HG03025 (cell line): ENCODE data around the gene OR51V1.
A peak's percentile ranks its signal among the peaks of the same experiment; 100 is the strongest.

ENCODE experiments used
- ATAC-seq: cut with Tn5 transposase; IDR thresholded peaks from one replicate; pipeline ENCODE4 v1.9.1; 2021; ENCODE audit warnings: mild to moderate bottlenecking, moderate library complexity; ENCODE audit not compliant: unreplicated experiment, low FRiP score

Gene OR51V1

GRCh38 chr11:5231111-5231510 is 30.6 kb upstream of the OR51V1 start:
- ATAC-seq, result no peak

GRCh38 chr11:5230266-5230665 is 29.8 kb upstream of the OR51V1 start:
- ATAC-seq, result no peak

GRCh38 chr11:5229796-5230195 is 29.3 kb upstream of the OR51V1 start:
- no peak for ATAC-seq

- no peak for ATAC-seq
Measured at GRCh38 chr11:5229356-5229755, 28.9 kb upstream of the OR51V1 start.

GRCh38 chr11:5228124-5228523 is 27.6 kb upstream of the OR51V1 start:
- no peak for ATAC-seq

GRCh38 chr11:5227681-5228080 is 27.2 kb upstream of the OR51V1 start:
- no peak for ATAC-seq

GRCh38 chr11:5226732-5227310 is 26.3 kb upstream of the OR51V1 start, which contains the start of gene HBB:
Gene HBB (minus strand): TSS chr11:5227071. CDS start chr11:5227021, 50 bp downstream.
- ATAC-seq, result no peak

GRCh38 chr11:5225480-5225871 is 25.0 kb upstream of the OR51V1 start:
- ATAC-seq, result no peak

- ATAC-seq, result no peak
Measured at GRCh38 chr11:5224538-5225479, 24.3 kb upstream of the OR51V1 start.

- ATAC-seq, result no peak
Measured at GRCh38 chr11:5223686-5224085, 23.2 kb upstream of the OR51V1 start.

GRCh38 chr11:5223146-5223545 is 22.7 kb upstream of the OR51V1 start:
- ATAC-seq, result no peak

GRCh38 chr11:5210376-5210885 is 9.9 kb upstream of the OR51V1 start:
- ATAC-seq, result no peak

GRCh38 chr11:5204787-5205186 is 4.3 kb upstream of the OR51V1 start:
- ATAC-seq, result peak; percentile 69

GRCh38 chr11:5203366-5203765 is 2.9 kb upstream of the OR51V1 start:
- no peak for ATAC-seq

- ATAC-seq, result no peak
Measured at GRCh38 chr11:5198285-5198684, 2.2 kb downstream of the OR51V1 start.

- ATAC-seq, result no peak
Measured at GRCh38 chr11:5197536-5197935, 2.9 kb downstream of the OR51V1 start.

GRCh38 chr11:5196731-5197130 is 3.8 kb downstream of the OR51V1 start:
- no peak for ATAC-seq

GRCh38 chr11:5196067-5196466 is 4.4 kb downstream of the OR51V1 start:
- ATAC-seq, result no peak

- no peak for ATAC-seq
Measured at GRCh38 chr11:5192738-5193137, 7.7 kb downstream of the OR51V1 start.

GRCh38 chr11:5188201-5188600 is 12.3 kb downstream of the OR51V1 start:
- no peak for ATAC-seq

GRCh38 chr11:5178046-5178837 is 22.2 kb downstream of the OR51V1 start:
- no peak for ATAC-seq
